Activated T-cell treated with anti-CD3 and anti-CD28 coated beads for 4 hours (primary cell): ENCODE measurements around the gene SYNJ2.
"Not testable (repeated sequence)": the region's sequence is repeated elsewhere in the genome, so short reads cannot be mapped to it uniquely, and the experiment has no call there.

ENCODE experiments used
- DNase-seq: peaks from one replicate; pipeline ENCODE4 v3.0.0-alpha.2; 2020

Gene SYNJ2, protein sequence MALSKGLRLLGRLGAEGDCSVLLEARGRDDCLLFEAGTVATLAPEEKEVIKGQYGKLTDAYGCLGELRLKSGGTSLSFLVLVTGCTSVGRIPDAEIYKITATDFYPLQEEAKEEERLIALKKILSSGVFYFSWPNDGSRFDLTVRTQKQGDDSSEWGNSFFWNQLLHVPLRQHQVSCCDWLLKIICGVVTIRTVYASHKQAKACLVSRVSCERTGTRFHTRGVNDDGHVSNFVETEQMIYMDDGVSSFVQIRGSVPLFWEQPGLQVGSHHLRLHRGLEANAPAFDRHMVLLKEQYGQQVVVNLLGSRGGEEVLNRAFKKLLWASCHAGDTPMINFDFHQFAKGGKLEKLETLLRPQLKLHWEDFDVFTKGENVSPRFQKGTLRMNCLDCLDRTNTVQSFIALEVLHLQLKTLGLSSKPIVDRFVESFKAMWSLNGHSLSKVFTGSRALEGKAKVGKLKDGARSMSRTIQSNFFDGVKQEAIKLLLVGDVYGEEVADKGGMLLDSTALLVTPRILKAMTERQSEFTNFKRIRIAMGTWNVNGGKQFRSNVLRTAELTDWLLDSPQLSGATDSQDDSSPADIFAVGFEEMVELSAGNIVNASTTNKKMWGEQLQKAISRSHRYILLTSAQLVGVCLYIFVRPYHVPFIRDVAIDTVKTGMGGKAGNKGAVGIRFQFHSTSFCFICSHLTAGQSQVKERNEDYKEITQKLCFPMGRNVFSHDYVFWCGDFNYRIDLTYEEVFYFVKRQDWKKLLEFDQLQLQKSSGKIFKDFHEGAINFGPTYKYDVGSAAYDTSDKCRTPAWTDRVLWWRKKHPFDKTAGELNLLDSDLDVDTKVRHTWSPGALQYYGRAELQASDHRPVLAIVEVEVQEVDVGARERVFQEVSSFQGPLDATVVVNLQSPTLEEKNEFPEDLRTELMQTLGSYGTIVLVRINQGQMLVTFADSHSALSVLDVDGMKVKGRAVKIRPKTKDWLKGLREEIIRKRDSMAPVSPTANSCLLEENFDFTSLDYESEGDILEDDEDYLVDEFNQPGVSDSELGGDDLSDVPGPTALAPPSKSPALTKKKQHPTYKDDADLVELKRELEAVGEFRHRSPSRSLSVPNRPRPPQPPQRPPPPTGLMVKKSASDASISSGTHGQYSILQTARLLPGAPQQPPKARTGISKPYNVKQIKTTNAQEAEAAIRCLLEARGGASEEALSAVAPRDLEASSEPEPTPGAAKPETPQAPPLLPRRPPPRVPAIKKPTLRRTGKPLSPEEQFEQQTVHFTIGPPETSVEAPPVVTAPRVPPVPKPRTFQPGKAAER (N-terminal part only)

DNA sequence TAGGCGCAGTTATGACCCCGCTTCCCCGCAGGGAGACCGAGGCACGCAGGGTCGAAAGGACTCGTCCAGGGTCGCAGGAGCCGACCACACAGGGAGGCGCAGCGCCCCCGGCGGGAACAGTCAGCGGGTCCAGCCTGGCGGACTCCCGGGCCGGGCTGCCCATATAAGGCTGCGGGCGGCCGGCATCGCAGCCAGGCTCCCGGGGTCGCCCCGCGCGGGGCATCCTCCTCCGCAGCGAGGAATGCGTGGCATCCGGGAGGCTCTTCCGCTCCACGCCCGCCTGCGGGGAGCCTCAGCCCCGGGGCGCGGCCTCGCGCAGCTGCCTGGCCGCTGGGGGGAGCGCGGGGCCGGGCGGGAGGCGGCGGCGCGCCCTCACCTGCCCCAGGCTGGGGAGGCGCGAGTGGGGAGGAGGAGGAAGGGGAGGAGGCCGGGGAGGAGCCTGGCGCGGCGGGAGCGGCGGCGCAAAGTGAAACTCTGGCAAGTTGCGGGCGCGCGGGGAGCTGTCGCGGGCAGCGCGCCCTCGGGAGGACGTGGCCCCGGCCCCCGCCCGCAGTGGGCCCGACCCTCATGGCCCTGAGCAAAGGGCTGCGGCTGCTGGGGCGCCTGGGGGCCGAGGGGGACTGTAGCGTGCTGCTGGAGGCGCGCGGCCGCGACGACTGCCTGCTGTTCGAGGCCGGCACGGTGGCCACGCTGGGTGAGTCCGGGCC lies at the start of gene SYNJ2:
SYNJ2 (plus strand) TSS at position 469 of the 707 bp plus-strand sequence; CDS start at position 568, 99 bp downstream.
- peak; percentile 73 for DNase-seq

DNA sequence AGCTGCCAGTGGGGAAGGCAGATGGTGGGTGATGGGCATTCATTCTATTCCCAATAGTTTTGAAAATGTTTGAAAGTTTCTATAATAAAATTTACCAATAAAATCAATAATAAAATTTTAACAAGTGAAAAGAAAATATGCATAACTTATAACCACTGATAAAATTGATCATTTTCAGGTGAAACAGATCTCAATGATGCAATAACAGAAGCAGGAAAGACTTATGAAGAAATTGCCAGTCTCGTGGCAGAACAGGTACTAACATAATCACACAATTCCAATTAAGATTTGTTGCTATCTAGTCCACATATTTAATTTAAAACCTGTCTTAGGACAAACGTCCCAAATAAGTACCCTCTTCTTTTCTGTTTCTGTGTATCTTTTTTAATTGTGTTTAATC lies 45.9 kb upstream of the SYNJ2 start:
- DNase-seq, result no peak

DNA sequence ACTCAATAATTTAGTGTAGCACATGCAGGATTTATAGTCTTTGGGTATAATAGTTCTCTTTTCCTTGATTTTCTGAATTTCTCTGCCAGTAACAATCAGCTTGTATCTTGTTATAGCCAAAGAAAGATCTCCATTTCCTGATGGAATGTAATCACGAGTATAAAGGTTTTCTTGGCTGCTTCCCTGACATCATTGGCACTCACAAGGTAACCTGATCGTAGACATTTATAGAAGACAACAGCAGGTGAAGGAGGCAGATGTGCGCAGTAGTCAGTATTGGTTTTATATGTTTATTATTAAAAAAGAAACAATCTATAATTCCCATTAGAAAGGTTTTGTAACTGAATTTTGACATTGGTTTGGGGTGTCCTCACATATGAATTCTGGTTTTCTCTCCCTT lies 44.3 kb upstream of the SYNJ2 start:
- no peak for DNase-seq

DNA sequence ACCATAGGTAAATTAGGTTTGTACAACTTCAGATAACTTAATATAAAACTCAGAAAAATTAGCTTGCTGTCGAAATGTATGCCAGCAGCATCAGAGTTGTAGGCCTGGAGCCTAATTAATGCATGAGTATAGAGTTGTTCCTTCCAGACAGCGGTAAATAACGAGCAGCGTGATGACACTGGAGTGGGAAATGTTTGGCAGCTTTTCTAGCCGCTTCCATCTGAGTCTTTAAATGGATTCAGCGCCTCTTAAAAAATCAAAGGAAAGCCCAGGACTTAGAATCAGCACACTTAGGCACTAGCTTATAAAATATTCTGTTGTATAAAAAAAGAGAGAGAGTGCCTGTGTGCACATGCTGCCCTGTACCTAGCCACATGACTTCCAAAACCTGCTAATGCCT lies 43.7 kb upstream of the SYNJ2 start:
- DNase-seq, result no peak

DNA sequence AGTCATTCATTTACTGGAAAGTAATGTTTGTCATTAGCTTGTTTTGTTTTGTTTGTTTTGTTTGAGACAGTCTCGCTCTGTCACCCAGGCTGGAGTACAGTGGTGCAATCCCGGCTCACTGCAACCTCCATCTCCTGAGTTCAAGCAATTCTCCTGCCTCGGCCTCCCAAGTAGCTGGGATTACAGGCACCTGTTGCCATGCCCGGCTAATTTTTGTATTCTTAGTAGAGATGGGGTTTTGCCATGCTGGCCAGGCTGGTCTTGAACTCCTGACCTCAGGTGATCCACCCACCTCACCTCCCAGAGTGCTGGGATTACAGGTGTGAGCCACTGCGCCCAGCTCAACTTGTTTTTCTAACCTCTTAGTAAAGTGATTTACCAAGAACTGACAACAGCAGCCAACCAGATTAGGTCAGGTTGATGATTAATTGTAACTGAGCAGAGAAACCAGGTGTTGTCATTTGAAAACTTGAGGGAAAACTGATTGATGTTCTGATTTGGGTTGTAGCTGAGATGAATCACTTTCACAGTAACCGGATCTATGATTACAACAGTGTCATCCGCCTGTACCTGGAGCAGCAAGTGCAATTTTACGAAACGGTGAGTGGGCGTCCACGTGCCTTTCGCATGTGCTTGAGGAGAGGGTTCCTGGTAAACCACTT lies 41.2 kb upstream of the SYNJ2 start:
- DNase-seq, result peak; percentile 19

DNA sequence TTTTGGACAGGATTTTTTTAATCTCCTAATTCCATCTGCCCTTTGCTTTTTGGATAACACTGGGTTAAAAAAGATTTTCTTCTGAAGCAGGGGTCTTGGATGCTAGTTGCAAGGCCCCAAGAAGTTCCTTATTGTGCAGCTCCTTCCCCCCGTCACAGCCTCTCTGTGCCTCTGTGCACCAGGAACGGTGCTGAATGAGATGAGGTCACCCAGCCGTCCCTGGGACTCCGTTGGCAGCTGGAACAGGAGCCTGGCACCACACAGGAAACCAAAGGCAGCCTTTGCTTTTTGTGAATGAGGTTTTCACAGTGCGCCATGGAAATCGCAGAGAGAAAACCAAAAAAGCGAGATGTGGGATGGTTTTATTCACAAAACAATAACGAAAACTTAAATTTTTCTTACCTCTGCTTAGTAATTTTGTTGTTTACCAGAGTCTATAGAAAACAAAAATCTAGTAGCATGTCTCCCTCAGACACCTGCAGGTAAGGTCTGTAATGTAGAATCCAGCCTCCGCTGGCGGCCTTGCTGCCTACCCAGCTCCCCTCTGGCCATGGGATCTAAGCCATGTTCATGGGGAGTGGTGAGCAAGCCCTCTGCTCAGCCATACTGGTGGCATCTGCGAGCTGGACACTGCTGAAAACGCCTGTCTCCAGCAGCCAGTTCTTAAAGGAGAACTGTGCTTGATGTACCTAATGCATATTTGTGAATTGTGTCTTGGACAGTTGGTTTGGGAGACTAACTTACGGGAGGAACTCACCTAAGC lies 40.4 kb upstream of the SYNJ2 start:
- DNase-seq, result no peak

DNA sequence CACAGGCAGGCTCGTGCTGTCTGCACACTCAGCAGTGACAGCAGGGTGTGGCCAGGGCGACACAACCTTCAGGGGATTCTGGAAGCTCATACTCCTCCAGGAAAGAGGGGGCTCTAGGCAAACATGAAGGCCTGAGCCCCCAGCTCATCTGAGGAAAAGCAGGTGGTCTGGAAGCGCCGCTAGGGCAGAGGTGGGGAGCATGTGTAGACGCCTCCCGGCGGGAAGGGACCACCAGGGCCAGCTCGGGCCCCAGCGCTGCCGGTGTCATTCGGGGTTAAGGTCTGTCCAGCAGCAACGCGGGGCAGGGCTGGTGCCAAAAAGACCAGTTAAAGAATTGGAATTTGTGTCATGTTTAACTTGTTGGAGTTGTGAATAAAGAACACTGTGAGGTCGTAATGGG lies 39.3 kb upstream of the SYNJ2 start:
- no peak for DNase-seq

DNA sequence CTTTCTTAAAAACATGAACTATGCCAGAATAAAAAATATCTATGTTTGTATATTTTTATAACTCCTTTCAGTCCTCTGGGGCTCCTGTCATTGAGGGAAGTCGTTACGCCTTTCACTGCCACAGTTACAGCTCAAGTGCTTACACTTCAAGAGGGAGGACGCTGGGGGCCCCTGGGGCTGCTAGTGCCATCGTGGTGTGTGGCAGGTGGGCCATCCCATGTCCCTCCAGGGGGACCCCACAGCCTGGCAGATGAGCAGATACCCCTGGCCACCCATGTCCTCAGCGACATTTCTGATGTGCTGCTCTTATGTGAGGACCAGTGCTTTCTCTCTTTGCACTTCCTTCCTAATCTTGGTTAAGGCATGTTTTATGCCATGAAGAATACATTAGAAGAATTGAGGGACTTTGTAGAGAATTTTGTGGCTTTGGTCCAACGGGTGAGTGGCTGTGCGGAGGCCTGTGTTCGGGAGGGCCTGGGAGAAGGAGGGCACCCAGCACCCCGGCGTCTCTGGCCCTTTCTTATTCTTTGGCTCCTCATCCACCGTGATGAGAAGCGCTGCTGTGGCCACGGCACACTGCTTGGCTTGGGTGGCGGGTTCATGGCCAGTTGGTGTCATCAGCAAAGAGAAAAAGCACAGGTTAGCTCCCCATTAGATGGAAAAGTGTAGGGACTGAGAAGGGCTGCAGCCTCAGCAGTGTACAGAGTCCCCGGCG lies 38.3 kb upstream of the SYNJ2 start:
- DNase-seq, result no peak

DNA sequence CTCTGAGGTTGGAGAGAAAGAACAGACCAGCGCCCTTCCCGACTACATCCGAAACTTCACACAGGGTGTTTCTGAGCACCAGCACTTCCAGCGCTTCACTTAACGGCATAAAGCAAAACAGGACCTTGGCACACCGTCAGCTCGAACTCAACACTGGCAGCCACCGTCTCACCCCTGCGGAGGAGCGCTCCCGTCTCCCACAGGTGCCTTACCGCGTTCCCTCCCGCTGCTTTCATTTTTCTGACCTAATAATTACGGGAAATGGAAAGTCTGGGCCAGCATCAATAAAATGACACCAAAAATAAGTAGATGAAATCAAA lies 37.7 kb upstream of the SYNJ2 start:
- DNase-seq, result no peak

DNA sequence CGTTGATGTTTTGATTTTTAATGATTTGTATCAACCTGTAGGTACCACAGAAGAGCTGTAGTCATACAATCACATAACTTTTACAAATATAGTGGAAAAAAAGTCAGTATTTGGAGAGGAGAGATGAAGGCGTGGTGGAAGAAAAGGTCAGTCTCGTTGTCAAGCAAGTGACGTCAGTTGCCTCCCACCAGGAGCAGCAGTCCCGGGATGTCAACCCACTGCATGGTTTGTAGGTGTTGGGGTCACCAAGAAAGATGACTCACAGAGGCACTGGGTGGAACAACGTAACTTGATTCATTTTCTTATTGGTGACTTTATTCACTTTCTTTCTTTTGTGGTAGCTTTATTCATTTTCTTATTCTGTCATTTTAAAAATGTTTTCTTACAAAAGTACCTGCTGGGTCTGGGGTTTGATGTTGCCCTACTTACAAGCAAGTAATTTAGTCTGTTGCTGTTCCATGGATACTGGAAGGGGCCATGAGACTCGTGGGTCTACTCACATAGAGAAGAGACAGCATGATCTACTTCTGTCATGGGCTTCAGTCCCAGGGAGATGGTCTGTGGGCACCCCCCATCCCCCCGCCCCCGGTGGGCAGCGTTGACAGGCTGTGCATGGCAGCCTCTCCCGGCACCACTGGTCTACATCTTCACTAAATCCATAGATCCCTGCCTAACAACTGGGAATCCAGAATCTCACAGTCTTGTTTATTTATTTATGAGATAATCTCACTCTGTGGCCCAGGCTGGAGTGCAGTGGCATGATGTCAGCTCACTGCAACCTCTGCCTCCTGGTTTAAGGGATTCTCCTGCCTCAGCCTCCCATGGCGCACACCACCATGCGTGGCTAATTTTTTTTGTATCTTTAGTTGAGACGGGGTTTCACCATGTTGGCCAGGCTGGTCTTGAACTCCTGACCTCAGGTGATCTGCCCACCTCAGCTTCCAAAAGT lies 36.4 kb upstream of the SYNJ2 start:
- peak; percentile 40 for DNase-seq

DNA sequence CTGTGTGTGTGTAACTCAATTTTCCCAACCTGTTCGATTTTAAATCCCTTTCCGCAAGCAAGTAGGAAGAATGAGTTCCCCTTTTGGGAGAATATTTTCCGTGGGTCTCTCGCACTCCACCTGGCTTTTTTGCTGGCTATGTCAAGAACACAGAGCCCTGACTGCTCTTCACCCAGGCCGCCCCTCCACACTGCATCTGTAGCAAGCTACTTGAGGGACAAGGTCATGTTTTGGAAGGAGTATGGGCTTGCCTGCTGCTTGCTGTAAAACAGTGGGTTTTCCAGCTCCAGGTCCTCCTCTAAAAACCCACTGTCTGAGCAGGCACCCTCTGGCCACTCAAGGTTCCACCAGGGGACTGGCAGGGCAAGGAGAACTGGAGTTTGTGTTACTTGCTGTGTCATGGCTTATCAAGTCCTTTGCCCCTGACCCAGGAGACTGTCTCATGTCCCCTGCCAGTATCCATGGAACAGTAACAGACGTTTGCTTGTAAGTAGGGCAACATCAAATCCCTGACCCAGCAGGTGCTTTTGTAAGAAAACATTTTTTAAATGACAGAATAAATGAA lies 35.5 kb upstream of the SYNJ2 start:
- no peak for DNase-seq

DNA sequence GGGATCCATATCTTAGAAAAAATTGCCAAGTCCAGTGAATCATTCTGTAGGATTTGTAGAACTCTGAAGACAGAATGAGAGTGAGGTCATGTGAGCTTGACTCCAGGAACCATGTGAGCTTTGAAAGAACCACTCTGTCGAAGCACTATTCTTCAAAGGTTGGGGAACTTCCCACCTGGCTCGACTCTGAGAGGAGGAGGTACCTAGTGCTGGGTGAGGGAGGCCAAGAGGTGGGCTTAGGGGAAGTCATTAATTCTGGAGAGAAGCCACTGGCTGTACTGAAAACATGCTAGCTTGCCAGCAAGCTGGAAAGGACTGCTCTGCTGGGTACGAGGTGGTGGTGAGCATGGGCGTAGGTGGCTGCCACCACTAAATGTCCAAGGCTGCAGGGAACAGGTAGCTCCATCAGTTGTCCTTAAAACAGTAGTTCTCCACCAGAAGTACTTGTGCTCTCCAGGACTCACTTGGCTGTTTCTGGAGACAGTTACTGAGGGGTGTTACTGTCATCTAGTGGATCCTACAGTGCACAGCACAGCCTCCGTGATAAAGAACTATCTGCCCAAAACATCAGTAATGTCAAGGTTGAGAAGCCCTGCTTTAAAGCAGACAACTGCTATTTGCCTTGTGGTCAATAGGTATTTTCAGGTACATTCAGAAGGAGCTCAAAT lies 34.7 kb upstream of the SYNJ2 start:
- no peak for DNase-seq

DNA sequence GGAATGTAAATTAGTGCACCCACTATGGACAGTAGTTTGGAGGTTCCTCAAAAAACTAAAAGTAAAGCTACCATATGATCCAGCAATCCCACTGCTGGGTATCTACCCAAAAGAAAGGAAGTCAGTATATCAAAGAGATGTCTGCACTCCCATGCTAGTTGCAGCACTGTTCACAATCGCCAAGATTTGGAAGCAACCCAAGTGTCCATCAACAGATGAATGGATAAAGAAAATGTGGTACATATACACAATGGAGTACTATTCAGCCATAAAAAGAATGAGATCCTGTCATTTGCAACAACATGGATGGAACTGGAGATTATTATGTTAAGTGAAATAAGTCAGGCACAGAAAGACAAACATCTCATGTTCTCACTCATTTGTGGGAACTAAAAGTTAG lies 30.8 kb upstream of the SYNJ2 start:
- not testable (repeated sequence) for DNase-seq

DNA sequence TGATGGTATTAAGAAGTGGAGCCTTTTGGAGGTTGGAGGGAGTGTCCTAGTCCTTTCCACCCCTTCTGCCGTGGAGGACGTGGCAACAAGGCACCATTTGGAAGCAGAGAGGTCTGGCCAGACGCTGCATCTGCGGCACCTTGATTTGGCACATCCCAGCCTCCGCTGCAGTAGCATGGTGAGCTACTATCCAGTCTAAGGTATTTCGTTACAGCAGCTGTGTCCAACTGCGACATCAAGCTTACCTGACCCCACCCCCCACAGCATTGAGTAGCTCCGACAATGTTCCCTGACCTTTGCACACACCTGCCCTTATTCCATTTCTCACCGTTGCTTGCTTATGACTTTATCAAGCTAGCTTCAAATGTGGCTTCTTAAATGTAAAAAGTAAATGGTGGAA lies 29.8 kb upstream of the SYNJ2 start:
- no peak for DNase-seq

DNA sequence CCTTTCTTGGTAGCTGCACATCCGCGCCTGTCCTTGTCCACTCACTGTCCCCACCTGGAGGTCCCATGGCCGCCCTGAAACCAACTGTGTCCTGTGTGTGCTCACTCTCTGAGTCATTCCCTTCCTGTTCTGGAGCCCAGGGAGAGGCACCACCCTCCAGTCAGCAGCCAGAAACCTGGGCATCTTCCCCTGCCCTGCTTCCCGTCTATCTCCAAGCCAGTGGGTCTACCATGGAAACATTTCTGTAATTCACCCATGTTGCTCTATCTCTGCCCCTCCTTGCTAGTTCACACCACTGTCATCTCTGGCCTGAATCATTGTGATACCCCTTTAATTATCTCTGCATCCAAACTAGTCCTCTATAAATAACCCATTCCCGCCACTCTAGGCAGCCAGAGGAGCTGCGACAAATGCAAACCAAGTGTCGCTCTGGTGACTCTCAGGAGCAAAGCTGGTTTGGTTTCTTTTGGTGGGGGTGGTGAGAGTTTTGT lies 28.8 kb upstream of the SYNJ2 start:
- DNase-seq, result no peak

DNA sequence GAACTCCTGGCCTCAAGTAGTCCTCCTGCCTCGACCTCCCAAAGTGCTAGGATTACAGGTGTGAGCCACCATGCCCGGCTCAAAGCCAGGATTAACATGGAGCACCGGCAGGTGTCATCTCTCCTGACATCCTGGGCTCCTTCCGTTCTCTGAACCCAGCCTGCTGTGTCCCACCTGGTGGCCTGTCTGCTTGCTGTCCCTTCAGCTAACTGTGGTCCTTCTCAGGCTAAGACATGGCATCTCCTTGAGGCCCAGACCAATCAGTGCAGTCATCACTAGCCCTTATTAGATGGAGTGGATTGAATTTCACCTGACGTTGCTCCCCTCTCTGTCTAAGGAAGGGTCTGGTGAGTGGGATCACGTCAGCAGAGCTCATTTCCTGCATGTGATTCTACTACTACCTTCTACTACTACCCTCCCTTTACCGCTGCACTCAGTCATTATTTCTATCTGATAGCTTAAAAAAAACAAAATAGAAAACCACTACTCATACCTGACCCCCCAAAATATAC lies 28.0 kb upstream of the SYNJ2 start:
- DNase-seq, result no peak

DNA sequence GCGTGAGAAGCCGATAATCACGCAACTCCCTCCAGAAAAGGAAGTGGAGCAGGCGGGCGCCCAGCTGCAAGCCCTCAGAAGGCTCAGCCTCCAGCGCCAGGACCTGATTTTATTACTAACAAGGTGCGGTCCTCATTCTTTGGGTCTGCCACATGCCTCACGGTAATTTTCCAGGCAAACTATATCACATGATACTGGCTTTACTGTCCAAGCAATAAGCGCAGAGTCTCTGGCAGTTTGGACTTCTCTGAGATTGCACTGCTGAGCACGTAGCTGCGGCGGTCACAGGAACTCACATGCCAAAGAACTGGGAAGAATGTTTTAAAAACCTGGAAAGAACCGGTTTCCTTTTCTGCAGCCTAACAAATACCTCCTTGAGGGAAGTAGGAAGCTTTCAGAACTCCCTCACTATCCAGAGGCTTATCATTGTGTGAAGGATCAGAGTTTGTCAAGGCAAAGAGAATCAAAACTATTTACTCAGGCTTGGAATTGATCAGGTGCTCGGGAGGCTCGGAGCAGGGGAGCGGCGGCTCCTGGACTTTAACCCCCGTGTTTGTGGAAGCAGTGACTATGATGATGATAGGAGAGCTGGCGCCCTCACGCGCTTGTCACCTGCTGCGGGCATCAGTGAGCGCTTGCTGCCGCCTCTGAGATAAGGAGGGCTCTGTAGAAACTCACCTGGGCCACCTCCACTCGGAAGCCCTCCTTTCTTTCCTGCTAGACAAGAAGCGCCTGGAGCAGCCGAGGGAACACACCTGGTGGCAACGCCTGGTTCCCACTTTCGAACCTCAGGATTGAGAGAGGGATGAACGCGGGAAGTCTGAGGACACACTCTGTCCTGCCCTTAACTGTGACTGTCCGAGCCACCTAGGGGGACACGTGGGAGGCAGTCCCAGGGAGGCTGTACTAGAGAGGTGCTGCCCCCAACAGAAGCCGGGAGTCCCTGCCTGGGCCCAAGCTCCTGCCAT lies 27.2 kb upstream of the SYNJ2 start:
- no peak for DNase-seq
